ENCODE measurements around the gene KDM2A. TPM values are rescaled to one million over a fixed set of nuclear protein-coding genes. Genes with fewer than 3 reads are reported as not detected.

Gene KDM2A
- total RNA-seq, 4 donors from 2014 or later, result 64.5 to 84.0 (median 70.3) TPM

DNA sequence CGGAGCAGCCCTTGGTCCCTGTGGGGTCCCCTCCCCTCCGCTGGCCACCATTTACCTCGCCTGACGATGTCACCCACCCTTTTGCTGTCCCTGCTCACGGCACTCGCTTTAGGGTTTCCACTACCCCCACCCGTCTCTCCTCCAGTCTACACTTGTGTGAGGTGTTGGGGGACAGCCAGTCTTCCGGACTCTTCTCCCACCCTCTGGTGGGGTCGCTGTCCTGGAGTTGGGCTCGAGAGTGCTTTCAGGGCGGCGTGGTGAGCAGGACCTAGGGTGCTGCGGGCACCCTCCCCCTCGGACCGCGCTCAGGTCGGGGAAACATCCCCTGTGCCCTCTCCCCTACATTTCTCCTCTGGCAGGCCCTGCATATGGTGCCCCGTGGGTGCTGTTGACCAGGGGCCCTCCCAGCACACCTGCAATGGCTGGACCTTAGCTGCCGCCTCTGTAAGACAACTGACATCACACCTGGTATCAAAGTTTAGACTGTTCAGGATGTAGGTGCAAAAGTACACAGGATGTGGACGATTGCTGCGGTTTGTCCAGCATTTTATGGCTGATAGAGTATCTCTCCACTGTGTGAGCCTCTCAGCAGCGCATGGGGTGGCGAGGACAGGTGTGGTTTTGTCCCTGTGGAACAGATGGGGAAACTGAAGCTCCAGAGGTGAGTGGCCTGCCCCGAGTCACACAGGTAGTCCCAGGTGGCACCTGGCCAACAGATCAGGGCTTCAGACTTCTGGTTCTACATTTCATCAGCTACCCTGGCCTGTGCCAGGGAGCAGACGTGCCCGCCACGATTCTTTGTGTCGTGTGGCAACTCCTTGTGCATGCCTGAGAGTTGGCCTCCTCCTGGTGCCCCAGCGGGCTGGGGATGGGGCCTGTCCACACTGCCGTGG lies 148.4 kb downstream of the KDM2A start:
- intact Hi-C loops (cut with DNase I; ENCODE audit: low total_unique reads), result no loop called here
- WGBS, 2 donors, result 6 to 13% methylated on average over 29 to 30 of the region's 30 CpGs
- no peak for DNase-seq (ENCODE audit: low spot score in 2 of 2)
- peak overlapping the region; percentile 89 for H3K4me3 ChIP-seq (ENCODE audit: low read depth, poor library complexity, severe bottlenecking)
- no peak for TF ChIP-seq POLR2A (IDR thresholded peaks at IDR 0.05)
- TF ChIP-seq, protein P1, sequence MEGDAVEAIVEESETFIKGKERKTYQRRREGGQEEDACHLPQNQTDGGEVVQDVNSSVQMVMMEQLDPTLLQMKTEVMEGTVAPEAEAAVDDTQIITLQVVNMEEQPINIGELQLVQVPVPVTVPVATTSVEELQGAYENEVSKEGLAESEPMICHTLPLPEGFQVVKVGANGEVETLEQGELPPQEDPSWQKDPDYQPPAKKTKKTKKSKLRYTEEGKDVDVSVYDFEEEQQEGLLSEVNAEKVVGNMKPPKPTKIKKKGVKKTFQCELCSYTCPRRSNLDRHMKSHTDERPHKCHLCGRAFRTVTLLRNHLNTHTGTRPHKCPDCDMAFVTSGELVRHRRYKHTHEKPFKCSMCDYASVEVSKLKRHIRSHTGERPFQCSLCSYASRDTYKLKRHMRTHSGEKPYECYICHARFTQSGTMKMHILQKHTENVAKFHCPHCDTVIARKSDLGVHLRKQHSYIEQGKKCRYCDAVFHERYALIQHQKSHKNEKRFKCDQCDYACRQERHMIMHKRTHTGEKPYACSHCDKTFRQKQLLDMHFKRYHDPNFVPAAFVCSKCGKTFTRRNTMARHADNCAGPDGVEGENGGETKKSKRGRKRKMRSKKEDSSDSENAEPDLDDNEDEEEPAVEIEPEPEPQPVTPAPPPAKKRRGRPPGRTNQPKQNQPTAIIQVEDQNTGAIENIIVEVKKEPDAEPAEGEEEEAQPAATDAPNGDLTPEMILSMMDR (IDR thresholded peaks at IDR 0.05), result no peak

DNA sequence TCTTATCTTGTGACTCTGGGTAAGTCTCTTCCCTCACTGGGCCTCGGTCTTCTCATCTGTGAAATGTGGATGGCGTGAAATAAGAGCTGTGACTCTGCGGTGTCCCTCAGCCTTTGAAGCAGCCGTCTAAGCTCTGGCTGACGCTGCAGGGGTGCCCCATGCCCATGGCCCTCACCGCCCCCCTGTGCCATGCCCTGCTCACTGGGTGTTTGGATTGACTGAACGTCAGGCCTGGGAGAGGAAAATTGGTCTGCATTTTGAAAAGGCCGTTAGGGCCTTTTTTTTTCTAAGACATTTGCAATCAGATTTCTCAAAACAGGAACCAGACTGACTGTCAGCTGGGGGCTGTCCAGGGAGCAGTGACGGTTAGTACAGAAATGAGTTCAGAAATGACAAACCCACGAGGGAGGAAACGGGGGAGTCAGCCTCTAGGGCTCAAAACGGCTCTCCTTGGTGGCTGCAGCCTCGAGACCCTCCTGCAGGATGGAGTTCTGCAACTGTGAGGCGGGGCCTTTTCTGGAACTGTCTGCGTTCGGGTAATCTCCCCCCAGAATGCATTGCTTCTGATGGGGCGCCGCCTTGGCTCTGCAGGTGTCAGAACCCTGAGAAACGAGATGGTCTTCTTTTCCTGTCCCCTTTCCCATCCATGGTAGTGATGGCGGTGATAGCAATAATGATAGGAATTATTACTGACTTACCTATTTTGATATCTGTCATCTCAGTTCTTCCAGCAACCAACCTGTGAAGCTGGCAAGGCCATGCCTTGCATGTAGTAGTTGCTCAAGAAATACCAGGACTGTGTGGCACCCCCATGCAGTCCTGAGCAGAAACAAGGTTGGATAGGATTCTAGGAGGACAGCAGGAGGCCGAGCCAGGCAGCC lies 149.3 kb downstream of the KDM2A start:
- WGBS, 2 donors, result 43 to 44% methylated on average over 18 to 21 of the region's 21 CpGs
- intact Hi-C loops (cut with DNase I; ENCODE audit: low total_unique reads), result no loop called here
- no peak for DNase-seq (ENCODE audit: low spot score in 2 of 2)
- no peak overlapping the region for H3K4me3 ChIP-seq (ENCODE audit: low read depth, poor library complexity, severe bottlenecking)
- TF ChIP-seq, protein P1 (IDR thresholded peaks at IDR 0.05), result no peak
- no peak for TF ChIP-seq POLR2A (IDR thresholded peaks at IDR 0.05)

DNA sequence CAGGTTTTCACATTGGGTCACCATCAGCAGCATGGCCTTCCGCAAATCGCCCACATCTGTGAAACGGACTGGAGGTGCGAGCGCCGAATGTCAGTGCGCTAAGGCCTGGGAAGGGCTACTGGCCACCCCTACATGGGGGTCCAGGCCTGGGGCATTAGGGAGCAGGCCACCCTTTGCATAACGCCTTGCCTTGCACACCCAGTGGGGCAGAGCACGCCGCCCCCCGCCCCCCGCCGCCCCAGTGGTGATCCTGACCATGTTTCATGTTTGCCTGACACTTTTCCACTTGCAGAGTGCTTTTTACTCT lies 149.9 kb downstream of the KDM2A start:
- TF ChIP-seq, protein P1 (IDR thresholded peaks at IDR 0.05), result no peak
- TF ChIP-seq POLR2A (IDR thresholded peaks at IDR 0.05), result no peak
- WGBS, 2 donors, result 72 to 85% methylated on average over 13 of the region's 13 CpGs
- DNase-seq (ENCODE audit: low spot score in 2 of 2), result no peak

DNA sequence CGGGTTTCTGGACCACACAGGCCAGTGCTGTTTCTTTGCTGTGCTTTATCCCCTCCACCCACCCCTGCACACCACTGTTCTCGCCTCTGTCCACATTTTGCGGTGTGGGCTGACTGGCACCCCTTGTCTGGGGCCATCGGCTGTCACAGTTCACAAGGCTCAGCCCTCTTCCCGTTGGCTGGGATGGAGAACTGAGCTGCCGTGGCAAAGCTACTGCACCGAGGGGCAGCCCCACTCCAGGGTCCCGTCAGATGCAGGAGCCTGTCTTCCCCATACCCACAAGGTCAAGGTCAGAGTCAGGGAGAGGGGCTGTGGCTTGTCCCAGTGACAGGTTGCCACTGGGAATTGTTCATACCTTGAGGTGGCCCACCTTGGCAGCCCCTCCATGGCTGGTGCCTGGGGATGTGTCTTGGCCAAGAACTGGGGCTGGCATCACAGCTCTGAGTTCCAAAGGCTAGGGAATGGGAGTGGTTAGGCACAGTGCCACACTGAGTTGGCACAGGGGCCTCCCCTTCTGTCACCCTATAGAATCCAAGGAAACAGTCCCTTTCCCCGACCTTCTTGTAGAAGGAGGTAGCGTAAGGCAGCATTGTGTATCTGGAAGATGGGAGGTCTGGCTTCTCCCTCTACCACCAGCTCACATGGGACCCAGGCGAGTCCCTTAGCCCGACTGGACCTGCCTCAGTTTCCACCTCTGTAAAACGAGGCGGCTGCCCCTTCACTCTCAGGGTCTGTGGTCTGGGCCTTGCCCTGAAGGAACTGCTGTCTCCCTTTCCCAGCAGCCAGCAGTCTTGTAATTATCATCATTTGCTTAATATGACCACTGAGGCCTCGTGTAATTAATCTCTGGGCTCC lies 150.6 kb downstream of the KDM2A start:
- H3K4me3 ChIP-seq (ENCODE audit: low read depth, poor library complexity, severe bottlenecking), result no peak overlapping the region
- WGBS, 2 donors, result 28 to 36% methylated on average over 15 of the region's 15 CpGs
- no peak for DNase-seq (ENCODE audit: low spot score in 2 of 2)
- intact Hi-C loops (cut with DNase I; ENCODE audit: low total_unique reads), result no loop called here
- no peak for TF ChIP-seq POLR2A (IDR thresholded peaks at IDR 0.05)
- TF ChIP-seq, protein P1 (IDR thresholded peaks at IDR 0.05), result no peak

More for the DNA sequence above, 149.9 kb downstream of the KDM2A start:
- intact Hi-C loops (cut with DNase I; ENCODE audit: low total_unique reads), result no loop called here
- no peak overlapping the region for H3K4me3 ChIP-seq (ENCODE audit: low read depth, poor library complexity, severe bottlenecking)

Measured in lower leg skin (tissue), 4 donors.